Measurements from ENCODE around the gene APBA1.
A peak's percentile ranks its signal among the peaks of the same experiment; 100 is the strongest.

Gene APBA1

DNA sequence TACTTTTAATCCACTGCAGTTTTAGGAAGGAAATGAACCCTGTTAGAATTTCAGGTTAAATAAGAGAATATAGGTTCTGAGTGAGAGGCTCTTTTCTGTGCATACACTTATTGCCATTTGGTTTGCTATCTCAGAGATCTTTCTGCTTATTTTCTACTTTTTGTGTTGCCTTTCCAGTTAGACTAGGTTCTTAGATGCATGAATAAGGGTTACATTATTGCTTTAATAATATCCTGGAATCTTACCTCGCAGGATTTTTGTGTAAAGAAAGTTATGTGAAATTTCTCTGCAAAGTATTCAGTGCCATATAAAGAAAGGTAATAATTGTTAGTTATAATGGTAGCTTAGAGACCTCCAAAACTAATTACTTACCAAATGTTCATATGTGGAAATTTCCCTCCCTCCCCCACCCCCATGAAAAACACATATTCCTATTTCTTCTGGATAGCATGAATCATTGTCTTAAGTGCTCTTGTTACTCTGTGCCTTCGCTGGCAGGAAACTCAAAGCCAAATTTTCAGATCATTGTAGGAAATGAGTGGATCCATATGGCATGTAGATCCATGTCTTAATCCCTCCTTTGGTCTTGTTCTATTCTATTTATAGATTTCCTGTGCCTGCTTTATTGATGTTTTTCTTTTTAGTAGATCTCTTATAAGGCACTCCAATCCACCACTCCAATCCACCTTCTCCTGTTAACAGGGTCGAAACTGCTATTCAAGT is 2.7 kb upstream of the APBA1 start:
- TF ChIP-seq, protein P1, sequence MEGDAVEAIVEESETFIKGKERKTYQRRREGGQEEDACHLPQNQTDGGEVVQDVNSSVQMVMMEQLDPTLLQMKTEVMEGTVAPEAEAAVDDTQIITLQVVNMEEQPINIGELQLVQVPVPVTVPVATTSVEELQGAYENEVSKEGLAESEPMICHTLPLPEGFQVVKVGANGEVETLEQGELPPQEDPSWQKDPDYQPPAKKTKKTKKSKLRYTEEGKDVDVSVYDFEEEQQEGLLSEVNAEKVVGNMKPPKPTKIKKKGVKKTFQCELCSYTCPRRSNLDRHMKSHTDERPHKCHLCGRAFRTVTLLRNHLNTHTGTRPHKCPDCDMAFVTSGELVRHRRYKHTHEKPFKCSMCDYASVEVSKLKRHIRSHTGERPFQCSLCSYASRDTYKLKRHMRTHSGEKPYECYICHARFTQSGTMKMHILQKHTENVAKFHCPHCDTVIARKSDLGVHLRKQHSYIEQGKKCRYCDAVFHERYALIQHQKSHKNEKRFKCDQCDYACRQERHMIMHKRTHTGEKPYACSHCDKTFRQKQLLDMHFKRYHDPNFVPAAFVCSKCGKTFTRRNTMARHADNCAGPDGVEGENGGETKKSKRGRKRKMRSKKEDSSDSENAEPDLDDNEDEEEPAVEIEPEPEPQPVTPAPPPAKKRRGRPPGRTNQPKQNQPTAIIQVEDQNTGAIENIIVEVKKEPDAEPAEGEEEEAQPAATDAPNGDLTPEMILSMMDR (conservative IDR thresholded peaks at IDR 0.05; ENCODE audit: low read depth, low read length), result no peak
- no peak overlapping the region for H3K4me3 ChIP-seq (ENCODE audit: low read length)
- DNase-seq (ENCODE audit: low read depth), result peak; percentile 51

DNA sequence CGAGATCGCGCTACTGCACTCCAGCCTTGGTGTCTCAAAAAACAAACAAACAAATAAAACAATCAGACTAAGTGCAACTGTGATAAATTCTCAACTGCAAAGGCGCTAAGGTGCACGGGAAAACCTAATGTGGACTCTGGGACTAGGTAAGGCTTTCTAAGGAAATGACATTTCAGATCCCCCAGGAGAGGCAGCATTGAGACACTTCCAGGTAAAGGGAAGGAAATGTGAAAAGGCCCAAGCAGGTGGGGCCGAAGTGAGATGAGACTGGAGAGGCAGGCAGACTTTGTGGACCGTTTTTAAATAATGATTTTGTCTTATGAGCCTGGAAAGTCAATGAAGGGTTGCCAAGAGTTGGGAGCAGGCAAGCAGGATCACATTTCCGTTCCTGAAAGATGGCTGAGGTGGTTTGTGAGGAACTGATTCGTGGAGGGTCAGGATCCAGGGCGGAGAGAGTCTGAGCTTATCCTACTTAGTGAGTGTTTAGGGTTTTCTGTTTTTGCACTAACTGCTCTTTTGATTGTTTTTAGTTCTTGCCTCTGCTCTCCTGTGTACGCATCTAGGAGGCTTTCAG is 2.0 kb upstream of the APBA1 start:
- no peak overlapping the region for H3K4me3 ChIP-seq (ENCODE audit: low read length)
- TF ChIP-seq, protein P1 (conservative IDR thresholded peaks at IDR 0.05; ENCODE audit: low read depth, low read length), result peak; percentile 14
- DNase-seq (ENCODE audit: low read depth), result no peak

DNA sequence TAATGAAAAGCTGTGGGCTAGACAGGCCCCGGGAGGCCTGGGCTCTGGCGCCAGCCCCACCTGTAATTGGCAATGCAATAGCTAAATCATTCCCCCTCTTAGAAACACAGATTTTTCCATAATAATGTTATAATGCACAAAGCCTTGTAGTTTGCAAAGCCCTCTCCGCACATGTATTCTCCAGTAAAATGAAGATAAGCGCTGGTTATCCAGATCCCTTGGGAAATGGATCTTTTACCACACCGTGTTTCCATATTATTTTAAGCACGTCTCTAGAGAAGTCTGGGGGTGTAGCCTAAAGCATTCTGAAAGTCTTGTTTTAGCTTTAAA is 1.1 kb upstream of the APBA1 start:
- H3K4me3 ChIP-seq (ENCODE audit: low read length), result peak overlapping the region; percentile 67
- no peak for DNase-seq (ENCODE audit: low read depth)
- TF ChIP-seq, protein P1 (conservative IDR thresholded peaks at IDR 0.05; ENCODE audit: low read depth, low read length), result no peak

DNA sequence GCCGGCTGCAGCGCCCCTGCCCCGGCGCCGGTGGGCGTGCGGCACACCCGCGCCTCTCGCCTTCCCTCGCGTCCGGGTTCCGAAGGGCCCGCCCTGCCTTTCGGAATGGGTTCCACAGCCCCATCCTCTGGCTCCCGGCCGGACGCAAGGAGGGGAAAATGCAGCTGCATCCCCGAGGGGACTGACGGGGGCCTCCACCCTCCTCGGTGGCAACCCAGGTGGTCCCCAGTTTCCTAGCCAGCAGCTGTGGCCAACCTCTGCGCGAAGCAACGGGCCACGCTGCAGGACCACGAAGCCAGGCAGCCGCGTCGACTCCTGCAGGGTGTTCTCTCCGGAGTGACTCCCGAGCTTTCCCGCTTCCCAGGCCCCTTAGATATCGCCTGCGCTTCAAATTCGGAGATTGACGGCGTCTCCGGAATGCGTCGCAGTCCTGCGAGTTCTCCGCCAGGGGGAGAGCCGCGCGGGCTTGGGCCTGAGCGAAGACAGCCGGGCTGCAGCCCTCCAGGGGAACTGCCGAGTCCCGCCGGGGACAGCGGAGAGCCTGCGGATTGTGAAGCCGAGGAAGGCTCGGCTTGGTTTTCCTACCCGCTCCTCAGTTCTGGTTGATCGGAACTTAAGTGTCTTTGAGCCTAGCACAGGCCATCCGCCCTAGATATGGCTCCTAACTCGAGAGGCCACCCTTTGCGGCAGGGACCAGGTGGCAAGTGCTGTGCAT is 582 bp upstream of the APBA1 start:
- peak; percentile 56 for DNase-seq (ENCODE audit: low read depth)
- TF ChIP-seq, protein P1 (conservative IDR thresholded peaks at IDR 0.05; ENCODE audit: low read depth, low read length), result peak; percentile 91
- peak overlapping the region; percentile 67 for H3K4me3 ChIP-seq (ENCODE audit: low read length)

DNA sequence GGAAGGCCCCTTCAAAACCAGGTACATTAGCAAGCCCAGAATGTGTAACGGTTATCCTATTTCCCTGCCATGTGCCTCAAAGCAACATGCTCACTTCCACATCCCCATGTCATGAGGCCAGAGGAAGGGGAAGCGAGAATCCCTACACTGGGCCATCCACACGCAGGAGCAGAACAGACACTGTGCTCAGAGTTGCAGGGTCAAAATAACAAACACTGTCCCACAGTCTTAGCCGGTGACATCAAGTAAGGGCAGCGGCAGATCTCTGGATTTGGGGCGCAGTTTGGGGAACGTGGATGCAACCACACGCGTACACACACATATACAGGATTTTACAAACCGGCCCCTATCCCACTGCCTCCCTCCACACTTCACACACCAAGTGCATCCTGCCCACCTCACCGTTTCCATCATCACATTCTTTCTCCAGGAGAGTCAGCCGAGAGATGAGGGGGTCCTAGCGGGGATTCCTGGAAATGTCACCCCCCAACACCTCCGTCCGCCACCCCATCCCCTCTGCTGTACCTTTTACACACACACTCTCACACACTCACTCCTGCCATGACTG is 776 bp downstream of the APBA1 start:
- TF ChIP-seq, protein P1 (conservative IDR thresholded peaks at IDR 0.05; ENCODE audit: low read depth, low read length), result no peak
- peak overlapping the region; percentile 60 for H3K4me3 ChIP-seq (ENCODE audit: low read length)
- DNase-seq (ENCODE audit: low read depth), result no peak

DNA sequence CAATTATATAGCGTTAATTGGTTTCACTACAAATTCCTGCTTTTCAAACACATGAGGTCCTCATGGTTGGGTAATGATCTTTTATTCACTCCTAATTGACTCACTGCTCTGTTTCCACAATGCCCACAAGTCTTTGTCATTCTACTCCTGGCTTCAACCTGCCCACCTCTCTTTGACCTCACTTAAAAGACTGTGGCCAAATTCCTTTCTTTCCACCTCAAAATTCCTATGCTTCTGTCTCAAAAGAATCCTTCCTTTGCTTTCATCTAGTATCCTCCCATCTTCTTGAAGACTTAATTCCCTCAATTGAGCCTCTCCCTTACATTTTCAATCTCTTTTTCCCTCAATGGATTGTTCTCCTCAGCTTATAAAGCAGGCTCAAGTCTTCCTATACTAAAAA is 4.9 kb downstream of the APBA1 start:
- TF ChIP-seq, protein P1 (conservative IDR thresholded peaks at IDR 0.05; ENCODE audit: low read depth, low read length), result no peak

More for the DNA sequence above, 4.9 kb downstream of the APBA1 start:
- DNase-seq (ENCODE audit: low read depth), result no peak
- no peak overlapping the region for H3K4me3 ChIP-seq (ENCODE audit: low read length)
